Measurements from ENCODE around the gene CYB561D1.

CYB561D1 gene

GRCh38 chr1:109531826-109532364 is 38.0 kb downstream of the CYB561D1 start:
- no peak for TF ChIP-seq ZNF302 (tag by site-specific recombination; IDR thresholded peaks at IDR 0.05; ENCODE audit: low read depth)
- TF ChIP-seq ZNF658 (tag by site-specific recombination; IDR thresholded peaks at IDR 0.05): no peak
- TF ChIP-seq ZNF596 (tag by site-specific recombination; IDR thresholded peaks at IDR 0.05): no peak
- 0 out of 2 replicates have a peak, but pooled peaks have one; percentile 16 for TF ChIP-seq BCL11B (tag by site-specific recombination; IDR thresholded peaks at IDR 0.05; ENCODE audit: low read depth)
- TF ChIP-seq ZNF707 (tag by site-specific recombination; IDR thresholded peaks at IDR 0.05): no peak
- no peak for TF ChIP-seq ZNF837 (tag by site-specific recombination; IDR thresholded peaks at IDR 0.05)
- no peak for TF ChIP-seq ZNF561 (tag by site-specific recombination; IDR thresholded peaks at IDR 0.05; ENCODE audit: borderline replicate concordance)
- no peak for TF ChIP-seq ZNF529 (tag by site-specific recombination; IDR thresholded peaks at IDR 0.05; ENCODE audit: insufficient replicate concordance)
- Histone ChIP-seq H3K4me3 (ENCODE audit: low read depth, low read length) (no peak overlapping the region), H3K9me3 (ENCODE audit: control insufficient read depth, insufficient read depth, low read depth, low read length) (no peaks in the 10 kb centered on the region), H3K27ac (ENCODE audit: extremely low read depth, low read depth, low read length) (no peak overlapping the region), H3K36me3 (ENCODE audit: control insufficient read depth in 2 of 2, insufficient read depth in 1 of 2, low read length in 2 of 2) (no peaks in the 10 kb centered on the region), H3K4me1 (ENCODE audit: control insufficient read depth, insufficient read depth, low read length) (no peaks in the 10 kb centered on the region)
- CTCF ChIA-PET: interaction anchor here (0.5 to 20.8 kb wide), 46 partner anchors 9 to 635 kb away, joined by 3 to 1152 read pairs (median 4); partner anchors contain the start of genes AHCYL1, AMIGO1, ATXN7L2 and CYB561D1
- POLR2A ChIA-PET: interaction anchor here (0.8 to 1.8 kb wide), 7 partner anchors 13 to 43 kb away, joined by 3 to 11 read pairs (median 4); partner anchors contain the start of genes CYB561D1 and GNAI3

DNA sequence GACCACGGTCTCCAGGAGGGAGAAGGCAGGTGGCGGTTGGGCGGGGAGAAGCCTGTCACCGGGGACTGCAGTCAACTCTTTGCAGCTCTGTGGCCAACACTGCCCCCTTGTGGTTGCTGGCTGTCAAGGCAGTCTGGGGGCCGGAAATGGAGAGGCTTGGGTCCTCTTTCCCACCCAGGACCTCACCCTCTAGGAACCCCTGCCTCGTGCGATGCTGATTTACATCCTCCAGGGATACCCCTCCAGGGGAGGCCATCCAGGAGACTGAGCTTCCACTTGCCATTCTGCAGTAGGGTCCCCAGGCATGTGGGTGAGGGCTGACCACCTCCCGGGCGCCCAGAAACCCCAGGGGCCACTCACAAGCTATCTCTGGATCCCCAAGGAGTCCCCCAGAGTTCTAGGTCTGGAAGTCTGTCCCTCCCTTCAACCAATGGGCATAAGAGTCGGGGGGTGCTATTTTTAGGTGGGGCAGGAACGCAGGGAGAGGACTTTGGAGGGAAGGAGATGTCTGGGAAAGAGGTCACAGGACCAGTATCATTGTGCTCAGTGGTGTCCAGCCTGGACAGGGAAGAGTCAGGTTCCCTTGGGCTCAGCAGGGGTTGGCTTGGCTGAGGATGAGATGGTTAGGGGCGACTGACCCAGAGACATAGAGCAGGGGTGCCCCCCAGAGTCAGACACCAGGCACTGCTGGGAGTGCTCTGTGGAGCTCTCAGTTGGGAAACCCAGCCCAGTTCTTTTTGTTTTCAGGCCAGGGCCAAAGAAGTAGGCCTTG is 38.7 kb downstream of the CYB561D1 start:
- POLR2A ChIA-PET: interaction anchor here (0.8 to 1.8 kb wide), 7 partner anchors 12 to 255 kb away, joined by 3 to 11 read pairs (median 4); partner anchors contain the start of genes CYB561D1 and GNAI3
- H3K4me3 ChIP-seq (ENCODE audit: low read depth, low read length): no peak overlapping the region
- TF ChIP-seq BCL11A (tag by site-specific recombination; IDR thresholded peaks at IDR 0.05; ENCODE audit: low read depth): peak; percentile 73; the same call in 1 of the 2 replicates
- TF ChIP-seq ZNF843 (tag by site-specific recombination; IDR thresholded peaks at IDR 0.05): no peak; the same call in 1 of the 2 replicates
- TF ChIP-seq ZNF747 (tag by site-specific recombination; IDR thresholded peaks at IDR 0.05): no peak
- TF ChIP-seq ZEB2 (tag by site-specific recombination; IDR thresholded peaks at IDR 0.05): no peak
- TF ChIP-seq SP3 (tag by site-specific recombination; IDR thresholded peaks at IDR 0.05): no peak
- TF ChIP-seq, protein P1, sequence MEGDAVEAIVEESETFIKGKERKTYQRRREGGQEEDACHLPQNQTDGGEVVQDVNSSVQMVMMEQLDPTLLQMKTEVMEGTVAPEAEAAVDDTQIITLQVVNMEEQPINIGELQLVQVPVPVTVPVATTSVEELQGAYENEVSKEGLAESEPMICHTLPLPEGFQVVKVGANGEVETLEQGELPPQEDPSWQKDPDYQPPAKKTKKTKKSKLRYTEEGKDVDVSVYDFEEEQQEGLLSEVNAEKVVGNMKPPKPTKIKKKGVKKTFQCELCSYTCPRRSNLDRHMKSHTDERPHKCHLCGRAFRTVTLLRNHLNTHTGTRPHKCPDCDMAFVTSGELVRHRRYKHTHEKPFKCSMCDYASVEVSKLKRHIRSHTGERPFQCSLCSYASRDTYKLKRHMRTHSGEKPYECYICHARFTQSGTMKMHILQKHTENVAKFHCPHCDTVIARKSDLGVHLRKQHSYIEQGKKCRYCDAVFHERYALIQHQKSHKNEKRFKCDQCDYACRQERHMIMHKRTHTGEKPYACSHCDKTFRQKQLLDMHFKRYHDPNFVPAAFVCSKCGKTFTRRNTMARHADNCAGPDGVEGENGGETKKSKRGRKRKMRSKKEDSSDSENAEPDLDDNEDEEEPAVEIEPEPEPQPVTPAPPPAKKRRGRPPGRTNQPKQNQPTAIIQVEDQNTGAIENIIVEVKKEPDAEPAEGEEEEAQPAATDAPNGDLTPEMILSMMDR (tag by site-specific recombination; IDR thresholded peaks at IDR 0.05): peak; percentile 82
- no peak; the same call in none of the 2 replicates for TF ChIP-seq ZBTB17 (tag by site-specific recombination; IDR thresholded peaks at IDR 0.05)
- no peak for TF ChIP-seq ZNF639 (tag by site-specific recombination; IDR thresholded peaks at IDR 0.05)
- peak; percentile 90; the same call in 1 of the 2 replicates for TF ChIP-seq ZSCAN30 (tag by site-specific recombination; IDR thresholded peaks at IDR 0.05)
- TF ChIP-seq KLF17 (tag by site-specific recombination; IDR thresholded peaks at IDR 0.05): 0 out of 2 replicates have a peak, but pooled peaks have one; percentile 34
- TF ChIP-seq ZNF707 (tag by site-specific recombination; IDR thresholded peaks at IDR 0.05): no peak
- TF ChIP-seq SALL2 (tag by site-specific recombination; IDR thresholded peaks at IDR 0.05; ENCODE audit: borderline replicate concordance): no peak
- TF ChIP-seq, protein P2, sequence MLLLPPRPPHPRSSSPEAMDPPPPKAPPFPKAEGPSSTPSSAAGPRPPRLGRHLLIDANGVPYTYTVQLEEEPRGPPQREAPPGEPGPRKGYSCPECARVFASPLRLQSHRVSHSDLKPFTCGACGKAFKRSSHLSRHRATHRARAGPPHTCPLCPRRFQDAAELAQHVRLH (tag by site-specific recombination; IDR thresholded peaks at IDR 0.05): no peak
- TF ChIP-seq, protein P3, sequence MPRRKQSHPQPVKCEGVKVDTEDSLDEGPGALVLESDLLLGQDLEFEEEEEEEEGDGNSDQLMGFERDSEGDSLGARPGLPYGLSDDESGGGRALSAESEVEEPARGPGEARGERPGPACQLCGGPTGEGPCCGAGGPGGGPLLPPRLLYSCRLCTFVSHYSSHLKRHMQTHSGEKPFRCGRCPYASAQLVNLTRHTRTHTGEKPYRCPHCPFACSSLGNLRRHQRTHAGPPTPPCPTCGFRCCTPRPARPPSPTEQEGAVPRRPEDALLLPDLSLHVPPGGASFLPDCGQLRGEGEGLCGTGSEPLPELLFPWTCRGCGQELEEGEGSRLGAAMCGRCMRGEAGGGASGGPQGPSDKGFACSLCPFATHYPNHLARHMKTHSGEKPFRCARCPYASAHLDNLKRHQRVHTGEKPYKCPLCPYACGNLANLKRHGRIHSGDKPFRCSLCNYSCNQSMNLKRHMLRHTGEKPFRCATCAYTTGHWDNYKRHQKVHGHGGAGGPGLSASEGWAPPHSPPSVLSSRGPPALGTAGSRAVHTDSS (tag by site-specific recombination; IDR thresholded peaks at IDR 0.05): no peak
- TF ChIP-seq ZNF292 (tag by site-specific recombination; IDR thresholded peaks at IDR 0.05; ENCODE audit: borderline replicate concordance, low read depth): no peak
- TF ChIP-seq ZNF555 (tag by site-specific recombination; conservative IDR thresholded peaks at IDR 0.05): no peak
- no peak for TF ChIP-seq ZNF132 (tag by site-specific recombination; IDR thresholded peaks at IDR 0.05; ENCODE audit: borderline replicate concordance)
- TF ChIP-seq BCL6B (tag by site-specific recombination; IDR thresholded peaks at IDR 0.05): no peak

More for the DNA sequence above, 38.7 kb downstream of the CYB561D1 start:
- no peak overlapping the region for H3K27ac ChIP-seq (ENCODE audit: extremely low read depth, low read depth, low read length)
- H3K4me1 ChIP-seq (ENCODE audit: control insufficient read depth, insufficient read depth, low read length): no peaks in the 10 kb centered on the region
- no peaks in the 10 kb centered on the region for H3K9me3 ChIP-seq (ENCODE audit: control insufficient read depth, insufficient read depth, low read depth, low read length)
- CTCF ChIA-PET: interaction anchor here (0.5 to 20.8 kb wide), 68 partner anchors 9 to 1637 kb away, joined by 3 to 1152 read pairs (median 4); partner anchors contain the start of genes AHCYL1, AMIGO1, ATXN7L2 and CYB561D1
- H3K36me3 ChIP-seq (ENCODE audit: control insufficient read depth in 2 of 2, insufficient read depth in 1 of 2, low read length in 2 of 2): no peaks in the 10 kb centered on the region

All from HEK293 (cell line).